ENCODE data around the gene OAF.

- TF ChIP-seq POLR2A (IDR thresholded peaks at IDR 0.05) (no peak), CTCF (IDR thresholded peaks at IDR 0.05) (no peak)
Observed at GRCh38 chr11:120245434-120245833, 34.6 kb downstream of the OAF start.
